HG03175 (cell line): ENCODE results near the gene GRK1.

ENCODE experiments used
- ATAC-seq: cut with Tn5 transposase; IDR thresholded peaks from one replicate; pipeline ENCODE4 v1.9.1; 2021; ENCODE audit warnings: mild to moderate bottlenecking, moderate library complexity; ENCODE audit not compliant: unreplicated experiment

The GRK1 gene

DNA sequence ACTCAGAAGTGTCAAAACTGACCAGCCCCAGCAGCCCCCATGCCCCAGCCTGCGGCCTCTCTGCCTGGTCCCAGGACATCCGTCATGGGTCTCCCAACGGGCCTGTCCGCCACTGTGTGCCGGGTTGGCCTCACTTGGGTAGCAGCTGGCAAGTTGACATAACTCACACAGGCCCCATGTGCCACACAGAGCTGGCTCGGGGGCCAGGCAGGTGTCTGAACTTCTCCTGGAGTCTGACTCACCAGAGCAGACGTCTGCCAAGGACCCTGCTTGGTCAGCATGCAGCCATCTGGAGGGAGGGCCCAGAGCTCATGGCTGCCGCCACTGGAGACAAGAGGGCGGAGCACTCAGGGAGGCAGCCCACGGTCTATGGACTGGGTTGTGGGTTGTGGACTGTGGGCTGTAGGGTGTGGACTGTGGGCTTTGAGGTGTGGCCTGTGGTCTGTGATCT lies 60.0 kb downstream of the GRK1 start:
- ATAC-seq, result no peak

GRCh38 chr13:113728571-113729054 lies 61.6 kb downstream of the GRK1 start:
- ATAC-seq, result no peak

GRCh38 chr13:113729187-113730019 lies 62.4 kb downstream of the GRK1 start:
- no peak for ATAC-seq

- ATAC-seq, result no peak
Measured at GRCh38 chr13:113730258-113730691, 63.3 kb downstream of the GRK1 start.

DNA sequence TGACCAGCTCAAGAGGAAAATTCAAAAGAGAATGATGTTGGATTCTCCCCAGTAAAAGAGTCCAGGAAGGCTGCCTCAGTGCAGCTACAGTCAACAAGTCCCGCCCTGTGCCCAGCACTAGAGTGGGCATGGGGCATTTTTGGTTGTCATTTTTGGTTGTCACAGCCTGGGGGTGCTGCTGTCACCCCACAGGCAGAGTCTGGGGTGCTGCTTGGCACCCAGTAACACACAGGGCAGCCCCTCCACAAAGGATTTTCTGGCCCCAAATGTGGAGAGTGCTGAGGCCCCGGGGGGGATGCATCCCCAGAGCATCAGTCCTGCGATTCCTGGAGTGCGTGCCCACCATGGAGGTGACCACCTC lies 63.8 kb downstream of the GRK1 start:
- ATAC-seq, result no peak

DNA sequence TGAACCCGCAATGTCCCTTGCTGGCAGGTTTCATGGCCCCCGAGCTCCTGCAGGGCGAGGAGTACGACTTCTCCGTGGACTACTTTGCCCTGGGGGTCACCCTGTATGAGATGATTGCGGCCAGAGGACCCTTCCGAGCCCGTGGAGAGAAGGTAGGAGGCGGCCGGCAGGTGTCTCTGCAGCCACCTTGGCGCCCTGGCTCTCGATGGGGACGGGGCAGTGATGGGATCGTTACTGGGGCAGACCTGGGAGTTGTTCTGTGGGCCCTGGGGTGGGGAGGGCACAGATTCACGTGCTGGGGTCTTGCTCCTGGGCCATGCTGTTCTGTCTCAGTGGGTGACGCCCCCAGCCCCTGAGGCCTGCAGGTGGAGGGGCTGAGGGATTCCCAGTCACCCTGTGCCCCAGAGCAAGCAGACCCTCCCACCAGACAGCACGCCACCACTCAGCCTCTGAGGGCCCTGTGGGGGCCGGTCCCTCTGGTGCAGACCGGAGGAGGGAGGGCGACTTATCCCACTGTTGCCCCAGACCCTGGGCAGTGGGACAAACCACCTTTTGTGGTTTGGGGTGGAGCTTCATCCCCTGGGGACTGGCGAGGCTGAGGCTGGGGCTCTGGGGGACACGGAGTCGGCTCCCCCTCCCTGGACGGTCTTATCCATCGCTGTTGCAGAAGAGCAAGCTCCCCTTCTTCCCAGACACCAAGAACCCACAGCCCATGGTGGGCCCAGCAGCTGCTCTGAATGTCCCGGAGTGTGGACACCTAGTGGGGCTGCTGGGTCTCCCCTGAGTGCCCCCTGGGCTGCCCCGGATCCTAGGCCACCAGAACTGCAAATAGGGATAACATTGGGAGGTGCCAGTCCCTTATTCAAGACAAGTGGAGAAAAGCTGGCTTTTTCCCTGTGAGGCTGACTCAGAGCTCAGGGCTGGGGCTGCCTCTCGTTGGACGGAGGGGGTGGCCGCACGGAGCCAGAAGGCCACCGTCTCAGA lies 64.5 kb downstream of the GRK1 start:
- no peak for ATAC-seq

GRCh38 chr13:113732176-113732960 lies 65.3 kb downstream of the GRK1 start:
- ATAC-seq, result no peak

GRCh38 chr13:113732961-113733950 lies 66.2 kb downstream of the GRK1 start:
- no peak for ATAC-seq

GRCh38 chr13:113734099-113734825 lies 67.2 kb downstream of the GRK1 start:
- no peak for ATAC-seq

DNA sequence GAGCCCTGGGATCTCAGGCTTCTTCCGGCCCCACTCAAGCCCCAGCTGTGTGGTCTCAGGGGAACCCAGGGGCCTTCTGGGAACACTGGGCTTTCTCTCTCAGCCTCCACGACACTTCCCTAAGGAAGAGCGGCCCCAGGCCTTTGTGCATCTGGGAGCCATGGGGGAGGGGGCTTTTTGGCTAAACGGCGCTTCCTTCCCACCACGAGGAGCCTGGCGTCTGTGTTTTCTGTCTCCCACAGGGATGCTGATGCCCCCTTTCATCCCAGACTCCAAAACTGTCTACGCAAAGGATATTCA lies 67.8 kb downstream of the GRK1 start:
- ATAC-seq, result no peak

GRCh38 chr13:113735194-113735593 lies 68.2 kb downstream of the GRK1 start:
- no peak for ATAC-seq

GRCh38 chr13:113735750-113736149 lies 68.7 kb downstream of the GRK1 start:
- no peak for ATAC-seq

DNA sequence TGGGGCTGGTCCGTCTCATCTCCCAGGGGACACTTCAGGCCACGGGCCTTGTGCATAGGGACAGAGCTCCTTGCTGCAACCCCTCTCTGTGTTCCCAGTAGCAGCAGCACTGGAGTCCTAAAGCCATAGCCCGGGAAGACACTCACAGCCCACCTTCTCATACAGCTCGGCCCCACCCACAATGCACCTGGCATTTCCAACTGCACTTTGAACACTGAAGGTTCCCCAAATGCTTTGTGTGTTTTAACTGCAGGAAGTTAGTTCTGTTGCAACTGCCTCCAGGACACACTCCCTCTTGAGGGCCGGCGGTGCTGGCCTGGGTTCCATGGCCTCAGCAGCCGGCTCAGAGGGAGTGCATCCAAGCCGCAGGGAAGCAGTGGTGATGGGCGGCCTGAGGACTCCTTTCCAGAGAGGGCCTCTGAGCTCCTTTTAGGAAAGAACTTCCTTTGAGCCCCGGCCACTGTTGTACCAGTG lies 69.3 kb downstream of the GRK1 start:
- ATAC-seq, result no peak

- no peak for ATAC-seq
Measured at GRCh38 chr13:113737803-113738202, 70.8 kb downstream of the GRK1 start.

GRCh38 chr13:113739527-113740285 lies 72.7 kb downstream of the GRK1 start:
- no peak for ATAC-seq

GRCh38 chr13:113740286-113740556 lies 73.2 kb downstream of the GRK1 start:
- ATAC-seq, result no peak

DNA sequence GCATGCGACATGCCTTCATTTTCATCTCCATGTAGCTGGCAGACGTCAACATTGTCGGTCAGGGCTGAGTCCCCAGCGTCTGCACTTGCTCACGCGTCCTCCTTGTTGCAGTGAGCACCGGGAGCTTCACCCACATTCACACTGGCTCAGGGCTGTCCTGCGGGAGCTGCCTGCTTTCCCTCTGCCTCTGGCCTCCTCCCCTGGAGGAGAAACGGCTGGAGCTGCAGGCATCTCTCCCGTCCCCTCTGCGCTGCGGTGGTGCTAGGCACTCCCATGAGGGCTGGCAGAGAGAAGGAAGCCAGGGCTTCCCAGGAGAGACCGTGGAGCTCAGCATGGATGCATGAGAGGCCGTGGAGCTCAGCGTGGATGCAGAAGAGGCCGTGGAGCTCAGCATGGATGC lies 73.6 kb downstream of the GRK1 start:
- ATAC-seq, result no peak

DNA sequence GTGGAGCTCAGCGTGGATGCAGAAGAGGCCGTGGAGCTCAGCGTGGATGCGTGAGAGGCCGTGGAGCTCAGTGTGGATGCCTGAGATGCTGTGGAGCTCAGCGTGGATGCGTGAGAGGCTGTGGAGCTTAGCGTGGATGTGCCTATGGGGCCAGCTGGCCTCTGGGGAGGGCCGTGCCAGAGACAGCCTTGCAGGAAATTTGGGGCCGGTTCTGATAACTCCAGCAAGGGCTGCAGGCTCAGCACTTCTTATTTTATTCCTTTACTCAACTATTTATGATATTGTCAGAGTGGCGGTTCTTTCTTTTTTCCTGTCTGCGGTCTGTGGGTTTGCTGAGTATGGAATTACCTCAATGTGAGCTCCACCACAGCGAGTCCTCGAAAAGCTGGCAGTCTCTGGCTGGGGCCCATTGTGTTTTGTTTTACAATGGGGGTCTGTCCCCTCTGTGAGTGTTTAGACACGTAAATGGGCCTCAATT lies 74.2 kb downstream of the GRK1 start:
- ATAC-seq, result no peak
